Ovary (tissue), 9 donors: ENCODE results near the gene LRRTM4. TPM values are rescaled to one million over a fixed set of nuclear protein-coding genes. Genes with fewer than 3 reads are reported as not detected.

ENCODE experiments used
- polyA plus RNA-seq, 2 donors: library from polyadenylated mRNA; stranded (reverse); fragments of 200-250 nt in 1 of 2; fragments of 350-450 nt in 1 of 2; fragmentation: Illumina TruSeq in 1 of 2; extraction: RNeasy Lipid Tissue Mini Kit (QIAGEN cat#74804) in 1 of 2; gene quantifications; one replicate each; pipeline ENCODE4 v1.2.3, GENCODE V29; 2013 to 2014
- small RNA-seq: library from RNA; depleted of rRNA; stranded (forward); fragments of <200 nt; gene quantifications from one replicate; pipeline ENCODE3, GENCODE V24; 2016
- total RNA-seq, 7 donors: library from RNA; depleted of rRNA in 2 of 7; stranded (reverse); fragments of >200 nt in 2 of 7; fragmentation: NEBNext Ultra II Directional in 3 of 7; extraction: Animal tissue kit (Norgen Biotek cat#: 25700) in 3 of 7; gene quantifications; one replicate each; pipeline versions ENCODE4 v1.1.0 to v1.2.4, GENCODE V29; 2016 to 2023
- donor health status: DM: no; HTN: no; CAD: no; lungs with moderate emphysema.
- donor health status: DM: no; HTN: no; CAD: no.
- donor health status: Bipolar disorder and iron deficiency.
- donor health status: DM: yes; HTN: yes; CAD: no.
- donor health status: DM: no; HTN: no; CAD: no.
- donor health status: DM: yes; HTN: yes; CAD: no.

The LRRTM4 gene
- total and polyA plus RNA-seq, 9 donors: 0.01 to 2.2 (median 0.71) TPM; not detected in 2

Small RNA genes within 50 kb of the gene (small RNA-seq; reads per million reads assigned to genes)
- 0.25 reads per million for gene RNA5SP98
